Mucosa of rectum (tissue), 2 donors: ENCODE results near the gene COMMD10.

ENCODE experiments used
- H3K27ac ChIP-seq, 2 donors: one replicate each; pipeline ENCODE4 v1.7.0; 2013; ENCODE audit warnings: inconsistent platforms in 2 of 2, low read depth in 2 of 2, low read length in 2 of 2
- H3K27me3 ChIP-seq, 2 donors: one replicate each; pipeline ENCODE4 v1.7.0; 2013; ENCODE audit warnings: low read length in 2 of 2; ENCODE audit not compliant: control insufficient read depth in 2 of 2, insufficient read depth in 2 of 2
- H3K36me3 ChIP-seq, 2 donors: one replicate each; pipeline ENCODE4 v1.7.0; 2013; ENCODE audit warnings: low read length in 2 of 2; ENCODE audit not compliant: control insufficient read depth in 2 of 2, insufficient read depth in 2 of 2
- H3K4me1 ChIP-seq, 2 donors: one replicate each; pipeline ENCODE4 v1.7.0; 2013; ENCODE audit warnings: low read length in 2 of 2, mild to moderate bottlenecking in 1 of 2; ENCODE audit not compliant: control insufficient read depth in 2 of 2, insufficient read depth in 2 of 2
- H3K4me3 ChIP-seq, 2 donors: one replicate each; pipeline ENCODE4 v1.7.0; 2013; ENCODE audit warnings: low read length in 2 of 2
- H3K9ac ChIP-seq, 2 donors: one replicate each; pipeline ENCODE4 v1.7.0; 2013; ENCODE audit warnings: low read length in 2 of 2, low read depth in 1 of 2, mild to moderate bottlenecking in 1 of 2
- H3K9me3 ChIP-seq, 2 donors: one replicate each; pipeline ENCODE4 v1.7.0; 2013; ENCODE audit warnings: low read length in 2 of 2; ENCODE audit not compliant: control insufficient read depth in 2 of 2
- donor health status: healthy.
- donor health status: Normal muscosa, but diverticular disease.

The COMMD10 gene

DNA sequence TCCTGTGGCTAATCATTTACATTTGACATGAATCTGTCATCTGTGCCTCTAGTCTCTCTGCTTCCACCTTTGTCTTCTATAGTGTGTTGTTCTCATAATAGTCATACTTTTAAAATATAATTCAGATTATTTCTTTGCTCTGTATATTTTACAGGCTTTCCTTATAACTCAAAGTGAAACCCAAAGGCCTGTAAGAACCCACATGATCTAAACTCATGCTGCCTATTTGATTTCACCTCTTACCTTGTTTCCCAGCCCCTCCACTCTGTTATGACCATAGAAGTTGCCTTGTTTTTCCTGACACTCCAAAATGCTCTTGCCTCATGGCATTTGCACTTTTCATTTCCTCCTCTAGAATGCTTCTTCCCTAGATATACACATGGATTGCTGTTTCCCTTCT lies 74.2 kb downstream of the COMMD10 start:
- H3K4me3 ChIP-seq, result no peak overlapping the region
- H3K9me3 ChIP-seq, result no peaks in the 10 kb centered on the region
- H3K4me1 ChIP-seq, result no peaks in the 10 kb centered on the region
- H3K27ac ChIP-seq, result no peak overlapping the region
- H3K36me3 ChIP-seq, result no peaks in the 10 kb centered on the region
- no peaks in the 10 kb centered on the region for H3K27me3 ChIP-seq
- H3K9ac ChIP-seq, result no peak overlapping the region

DNA sequence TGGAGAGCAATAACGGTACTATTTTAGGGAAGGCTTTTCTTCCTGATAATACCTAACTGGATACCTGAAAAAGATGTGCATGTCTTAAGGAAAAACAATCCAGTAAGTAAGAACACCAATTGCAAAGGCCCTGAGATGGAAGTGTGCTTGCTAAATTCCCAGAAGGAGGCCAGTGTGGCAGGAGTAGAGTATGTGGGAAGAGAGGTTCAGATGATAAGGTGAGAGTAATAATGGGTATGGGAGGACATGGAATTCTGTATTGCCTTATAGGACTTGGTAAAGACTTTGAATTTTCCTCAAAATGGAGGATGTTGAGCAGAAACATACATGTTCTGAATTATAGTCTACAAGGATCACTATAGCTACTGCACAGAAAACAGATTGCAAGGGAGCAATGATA lies 89.3 kb downstream of the COMMD10 start:
- Histone ChIP-seq H3K27me3 (no peaks in the 10 kb centered on the region), H3K9ac (no peak overlapping the region)

DNA sequence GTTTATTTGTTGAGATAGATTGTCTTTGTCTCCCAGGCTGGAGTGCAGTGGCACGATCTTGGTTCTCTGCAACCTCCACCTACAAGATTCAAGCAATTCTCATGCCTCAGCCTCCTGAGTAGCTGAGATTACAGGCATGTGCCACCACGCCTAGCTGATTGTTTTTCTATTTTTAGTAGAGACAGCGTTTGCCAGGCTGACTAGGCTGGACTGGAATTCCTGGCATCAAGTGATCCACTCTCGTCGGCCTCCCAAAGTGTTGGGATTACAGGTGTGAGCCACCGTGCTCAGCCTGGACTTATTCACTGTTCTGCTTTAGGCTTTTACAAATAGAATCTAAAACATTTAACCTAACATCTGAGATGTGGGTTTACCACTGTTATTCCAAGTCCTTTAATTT lies 91.3 kb downstream of the COMMD10 start:
- no peaks in the 10 kb centered on the region for H3K36me3 ChIP-seq
- H3K4me3 ChIP-seq, result no peak overlapping the region
- H3K9ac ChIP-seq, result no peak overlapping the region
- H3K9me3 ChIP-seq, result no peaks in the 10 kb centered on the region
- H3K27me3 ChIP-seq, result no peaks in the 10 kb centered on the region
- no peak overlapping the region for H3K27ac ChIP-seq
- no peaks in the 10 kb centered on the region for H3K4me1 ChIP-seq

More for the DNA sequence above, 89.3 kb downstream of the COMMD10 start:
- Histone ChIP-seq H3K4me3 (no peak overlapping the region), H3K4me1 (no peaks in the 10 kb centered on the region), H3K27ac (no peak overlapping the region), H3K9me3 (no peaks in the 10 kb centered on the region), H3K36me3 (no peaks in the 10 kb centered on the region)

DNA sequence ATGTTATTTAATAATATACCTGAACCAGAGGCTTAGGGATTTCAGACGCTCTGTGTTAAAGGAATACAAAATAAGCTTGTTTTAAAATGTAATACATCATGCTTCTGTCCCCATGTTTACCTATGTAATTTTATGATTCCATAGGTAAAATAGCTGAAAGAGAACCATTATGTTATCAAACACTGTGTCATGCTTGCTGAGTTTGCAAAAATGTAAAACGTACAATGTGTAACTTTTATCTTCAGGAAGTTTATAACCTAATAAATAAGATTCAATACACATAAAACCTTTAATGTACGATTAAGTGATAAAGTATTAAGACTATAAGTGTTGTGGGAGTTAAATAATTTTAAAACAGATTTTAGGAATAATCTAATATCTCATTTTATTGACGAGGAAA lies 94.1 kb downstream of the COMMD10 start:
- Histone ChIP-seq H3K4me1 (no peaks in the 10 kb centered on the region), H3K4me3 (no peak overlapping the region), H3K27me3 (no peaks in the 10 kb centered on the region), H3K36me3 (no peaks in the 10 kb centered on the region), H3K27ac (no peak overlapping the region), H3K9me3 (no peaks in the 10 kb centered on the region), H3K9ac (no peak overlapping the region)

DNA sequence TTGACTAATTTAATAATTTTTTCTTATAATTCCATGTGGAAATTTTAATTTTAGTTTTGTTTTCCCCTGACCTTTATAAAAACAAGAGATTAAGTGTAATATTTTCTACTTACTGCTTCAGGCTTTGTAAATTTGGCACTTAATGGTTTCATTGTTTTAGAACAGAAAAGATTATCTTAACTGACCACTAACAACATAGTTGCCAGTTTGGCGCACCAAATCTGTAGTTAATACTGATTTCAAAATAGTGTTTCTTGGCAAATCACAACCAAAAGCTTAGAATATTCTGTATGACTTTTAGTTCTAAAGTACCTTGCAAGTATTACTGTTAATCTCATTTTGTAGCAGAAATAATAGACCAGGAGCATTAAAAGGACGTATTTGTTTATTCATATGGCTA lies 124.3 kb downstream of the COMMD10 start:
- H3K27ac ChIP-seq, result no peak overlapping the region

DNA sequence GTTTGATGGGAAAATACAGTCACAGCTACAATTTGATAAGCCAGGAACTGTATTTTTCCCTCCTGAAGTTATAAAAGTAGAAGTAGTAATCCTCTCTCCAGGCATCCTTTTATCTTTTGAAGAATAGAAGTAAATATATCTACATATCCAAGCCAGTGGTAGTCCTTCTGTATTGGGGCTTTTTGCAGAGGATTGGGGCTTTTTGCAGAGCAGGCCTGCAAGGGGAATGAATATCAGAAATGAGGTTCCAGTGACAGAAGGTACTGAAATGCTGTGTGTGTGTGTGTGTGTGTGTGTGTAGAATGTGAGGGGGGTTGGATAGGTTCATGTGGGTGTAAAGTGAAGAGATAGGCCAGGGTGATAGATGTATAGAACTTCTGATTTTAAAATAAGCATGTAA lies 127.4 kb downstream of the COMMD10 start:
- Histone ChIP-seq H3K9ac (no peak overlapping the region), H3K4me1 (no peaks in the 10 kb centered on the region), H3K9me3 (no peaks in the 10 kb centered on the region), H3K27ac (no peak overlapping the region), H3K27me3 (no peaks in the 10 kb centered on the region), H3K36me3 (no peaks in the 10 kb centered on the region), H3K4me3 (no peak overlapping the region)

More for the DNA sequence above, 124.3 kb downstream of the COMMD10 start:
- H3K9me3 ChIP-seq, result no peaks in the 10 kb centered on the region
- no peak overlapping the region for H3K9ac ChIP-seq
- no peaks in the 10 kb centered on the region for H3K36me3 ChIP-seq
- H3K4me3 ChIP-seq, result no peak overlapping the region
- no peaks in the 10 kb centered on the region for H3K27me3 ChIP-seq
- H3K4me1 ChIP-seq, result no peaks in the 10 kb centered on the region

DNA sequence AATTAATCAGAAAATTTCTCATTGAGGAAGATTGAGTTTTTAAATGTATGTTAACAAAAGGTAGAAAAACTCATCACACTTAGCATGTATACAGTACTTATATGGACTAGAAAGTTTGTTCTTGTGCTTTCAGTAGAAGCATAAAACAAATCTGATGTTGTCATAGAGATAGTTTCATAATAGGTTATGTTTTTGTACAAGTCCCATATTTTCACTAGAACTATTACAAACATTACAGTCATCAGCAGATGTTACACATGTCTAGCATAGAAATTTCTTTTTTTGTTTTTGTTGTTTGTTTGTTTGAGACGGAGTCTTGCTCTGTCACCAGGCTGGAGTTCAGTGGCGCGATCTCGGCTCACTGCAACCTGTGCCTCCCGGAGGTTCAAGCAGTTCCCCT lies 131.4 kb downstream of the COMMD10 start:
- Histone ChIP-seq H3K27ac (no peak overlapping the region), H3K36me3 (no peaks in the 10 kb centered on the region), H3K9me3 (no peaks in the 10 kb centered on the region), H3K27me3 (no peaks in the 10 kb centered on the region), H3K9ac (no peak overlapping the region), H3K4me3 (no peak overlapping the region), H3K4me1 (no peaks in the 10 kb centered on the region)

DNA sequence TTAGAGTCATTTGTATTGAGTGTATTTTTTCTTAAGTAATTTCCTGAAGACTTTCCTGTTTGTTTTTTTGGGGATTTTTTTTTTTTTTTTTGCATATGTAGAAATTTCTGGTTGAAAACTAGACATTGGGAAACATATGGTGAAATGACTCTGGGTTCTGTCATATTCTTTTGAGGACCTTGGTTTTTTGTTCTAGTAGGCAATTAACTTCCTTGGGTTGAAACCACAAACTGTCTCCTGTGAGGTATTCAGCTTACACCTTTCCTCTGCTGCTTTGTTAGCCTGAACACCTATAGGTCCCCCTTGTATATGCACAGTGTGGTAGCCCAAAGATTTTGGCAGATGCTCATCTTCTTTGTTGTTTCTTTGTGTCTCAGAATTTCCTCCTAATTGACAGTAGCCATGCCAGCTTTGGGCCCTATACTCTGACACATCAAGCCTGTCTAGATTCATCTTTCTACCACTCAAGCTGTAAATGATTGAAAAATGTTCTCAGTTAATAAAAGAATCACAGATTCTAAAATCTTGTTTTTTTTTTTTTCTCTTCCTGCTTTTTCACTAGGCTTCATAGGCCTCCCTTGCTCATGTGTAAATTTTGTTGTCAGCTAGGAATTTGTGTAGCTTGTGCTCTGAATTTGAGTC lies 140.6 kb downstream of the COMMD10 start:
- Histone ChIP-seq H3K36me3 (no peaks in the 10 kb centered on the region), H3K27ac (no peak overlapping the region), H3K9ac (no peak overlapping the region), H3K4me3 (no peak overlapping the region), H3K9me3 (no peaks in the 10 kb centered on the region), H3K4me1 (no peaks in the 10 kb centered on the region), H3K27me3 (no peaks in the 10 kb centered on the region)

DNA sequence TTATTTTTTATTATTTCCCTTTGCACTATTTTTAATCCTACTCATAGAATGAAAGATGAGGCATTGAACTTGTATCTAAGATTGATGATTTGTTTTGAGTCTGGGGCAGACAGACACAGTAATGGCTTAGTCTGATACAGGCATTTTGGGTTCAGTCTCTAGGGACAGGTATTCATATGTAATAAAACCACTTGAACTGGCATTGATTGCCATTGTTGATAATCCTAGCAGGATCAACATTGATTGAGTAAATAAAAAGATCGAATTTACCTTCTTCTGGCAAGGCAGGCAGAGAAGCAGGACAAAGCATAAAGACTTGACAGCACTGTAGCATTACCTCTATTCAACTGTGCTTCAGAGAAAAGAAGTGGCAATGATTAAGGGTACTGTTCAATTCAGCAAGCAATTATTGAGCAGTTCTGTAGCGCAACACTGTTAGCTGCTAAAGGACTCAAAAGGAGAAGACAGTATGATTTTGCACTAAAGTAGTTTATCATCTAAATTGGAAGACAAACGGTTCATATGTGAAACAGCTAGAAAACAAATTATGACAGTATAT lies 144.4 kb downstream of the COMMD10 start:
- Histone ChIP-seq H3K4me3 (no peak overlapping the region), H3K36me3 (no peaks in the 10 kb centered on the region), H3K9ac (no peak overlapping the region), H3K27ac (no peak overlapping the region), H3K4me1 (no peaks in the 10 kb centered on the region), H3K9me3 (no peaks in the 10 kb centered on the region), H3K27me3 (no peaks in the 10 kb centered on the region)

DNA sequence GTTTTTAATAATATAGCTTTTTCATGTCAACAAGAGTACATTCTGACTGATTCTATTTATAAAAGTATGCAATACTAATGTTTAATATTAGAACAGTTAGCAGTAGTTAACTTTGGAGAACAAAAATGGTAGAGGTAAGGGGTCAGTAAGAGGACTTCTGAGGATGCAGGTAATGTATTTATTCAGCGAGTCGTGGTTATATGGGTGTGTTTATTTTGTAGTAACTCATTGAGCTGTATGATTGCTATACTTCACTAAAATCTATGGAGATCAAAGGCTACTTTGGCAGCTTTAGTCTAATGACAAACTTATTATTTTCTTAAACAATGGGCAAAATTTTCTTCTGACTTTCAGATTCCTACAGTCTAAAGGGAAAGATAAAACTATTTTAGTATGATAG lies 146.5 kb downstream of the COMMD10 start:
- Histone ChIP-seq H3K36me3 (no peaks in the 10 kb centered on the region), H3K4me3 (no peak overlapping the region), H3K27me3 (no peaks in the 10 kb centered on the region), H3K27ac (no peak overlapping the region), H3K9me3 (no peaks in the 10 kb centered on the region), H3K4me1 (no peaks in the 10 kb centered on the region), H3K9ac (no peak overlapping the region)
